Activated naive CD4-positive, alpha-beta T cell treated with anti-CD3 and anti-CD28 coated beads, Interleukin-2, amount 50 U/mL, for 24 hours (primary cell): ENCODE measurements around the gene CD207.
"Not testable (repeated sequence)": the region's sequence is repeated elsewhere in the genome, so short reads cannot be mapped to it uniquely, and the experiment has no call there.

Source experiments
- H3K27ac Mint-ChIP-seq: one replicate; pipeline ENCODE4 v1.8.0; 2021; ENCODE audit warnings: mild to moderate bottlenecking, mixed read lengths
- H3K27me3 Mint-ChIP-seq: one replicate; pipeline ENCODE4 v1.8.0; 2021; ENCODE audit warnings: mixed read lengths
- H3K36me3 Mint-ChIP-seq: one replicate; pipeline ENCODE4 v1.8.0; 2021; ENCODE audit warnings: mixed read lengths
- H3K4me1 Mint-ChIP-seq: one replicate; pipeline ENCODE4 v1.8.0; 2021; ENCODE audit warnings: mixed read lengths
- H3K4me3 Mint-ChIP-seq: one replicate; pipeline ENCODE4 v1.8.0; 2021; ENCODE audit warnings: mild to moderate bottlenecking, mixed read lengths
- H3K9me3 Mint-ChIP-seq: one replicate; pipeline ENCODE4 v1.8.0; 2021; ENCODE audit warnings: mixed read lengths

CD207 gene

GRCh38 chr2:70835643-70836042 is at the start of gene CD207:
Gene CD207 (minus strand): TSS chr2:70835816. CDS start chr2:70835776, 40 bp downstream.
- H3K36me3 Mint-ChIP-seq = no peaks in the 10 kb centered on the region
- no peaks in the 10 kb centered on the region for H3K4me1 Mint-ChIP-seq
- no peaks in the 10 kb centered on the region for H3K9me3 Mint-ChIP-seq
- no peaks in the 10 kb centered on the region for H3K27me3 Mint-ChIP-seq
- H3K4me3 Mint-ChIP-seq = no peak within 1 kb of the TSS
- no peak within 1 kb of the TSS for H3K27ac Mint-ChIP-seq

GRCh38 chr2:70878543-70878942 is 42.9 kb upstream of the CD207 start:
- H3K27ac Mint-ChIP-seq, H3K4me1 Mint-ChIP-seq, H3K36me3 Mint-ChIP-seq, H3K4me3 Mint-ChIP-seq, H3K9me3 Mint-ChIP-seq: not testable (repeated sequence)
- H3K27me3 Mint-ChIP-seq = peaks cover 82% of the 10 kb centered on the region

DNA sequence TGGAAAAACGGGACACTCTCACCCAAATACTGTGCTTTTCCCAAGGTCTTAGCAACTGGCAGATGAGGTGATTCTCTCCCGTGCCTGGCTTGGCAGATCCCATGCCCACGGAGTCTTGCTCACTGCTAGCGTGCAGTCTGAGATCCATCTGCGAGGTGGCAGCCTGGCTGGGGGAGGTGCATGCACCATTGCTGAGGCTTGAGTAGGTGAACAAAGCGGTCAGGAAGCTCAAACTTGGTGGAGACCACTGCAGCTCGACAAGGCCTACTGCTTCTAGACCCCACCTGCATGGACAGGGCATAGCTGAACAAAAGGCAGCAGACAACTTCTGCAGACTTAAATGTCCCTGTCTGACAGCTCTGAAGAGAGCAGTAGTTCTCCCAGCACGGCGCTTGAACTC is 40.5 kb upstream of the CD207 start:
- peaks cover 63% of the 10 kb centered on the region for H3K27me3 Mint-ChIP-seq
- H3K27ac Mint-ChIP-seq, H3K4me3 Mint-ChIP-seq, H3K9me3 Mint-ChIP-seq, H3K4me1 Mint-ChIP-seq, H3K36me3 Mint-ChIP-seq: not testable (repeated sequence)

DNA sequence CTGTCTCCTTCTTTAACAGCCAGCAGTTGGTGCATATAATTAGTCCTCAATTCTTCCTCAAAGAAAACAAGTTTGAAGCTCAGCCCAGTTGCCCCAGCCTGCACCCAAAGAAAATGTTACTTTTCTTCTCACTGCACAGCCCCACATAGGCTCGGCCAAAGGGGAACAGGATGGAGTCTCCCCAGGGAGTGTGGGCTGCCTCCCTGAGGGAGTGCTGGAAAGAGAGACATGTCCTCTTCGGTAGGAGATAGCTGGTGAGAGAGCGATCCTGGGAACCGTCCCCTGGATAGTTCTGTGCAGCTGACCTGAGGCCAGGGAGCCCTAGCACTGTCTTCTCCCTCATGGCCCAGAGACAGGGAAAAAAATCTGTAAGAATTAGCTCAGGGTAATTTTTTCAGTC is 37.9 kb upstream of the CD207 start:
- H3K4me1 Mint-ChIP-seq = peaks cover 5% of the 10 kb centered on the region
- peaks cover 38% of the 10 kb centered on the region for H3K27me3 Mint-ChIP-seq
- H3K9me3 Mint-ChIP-seq = no peaks in the 10 kb centered on the region
- H3K27ac Mint-ChIP-seq = no peak overlapping the region
- H3K4me3 Mint-ChIP-seq = no peak overlapping the region
- peaks cover 2% of the 10 kb centered on the region for H3K36me3 Mint-ChIP-seq

DNA sequence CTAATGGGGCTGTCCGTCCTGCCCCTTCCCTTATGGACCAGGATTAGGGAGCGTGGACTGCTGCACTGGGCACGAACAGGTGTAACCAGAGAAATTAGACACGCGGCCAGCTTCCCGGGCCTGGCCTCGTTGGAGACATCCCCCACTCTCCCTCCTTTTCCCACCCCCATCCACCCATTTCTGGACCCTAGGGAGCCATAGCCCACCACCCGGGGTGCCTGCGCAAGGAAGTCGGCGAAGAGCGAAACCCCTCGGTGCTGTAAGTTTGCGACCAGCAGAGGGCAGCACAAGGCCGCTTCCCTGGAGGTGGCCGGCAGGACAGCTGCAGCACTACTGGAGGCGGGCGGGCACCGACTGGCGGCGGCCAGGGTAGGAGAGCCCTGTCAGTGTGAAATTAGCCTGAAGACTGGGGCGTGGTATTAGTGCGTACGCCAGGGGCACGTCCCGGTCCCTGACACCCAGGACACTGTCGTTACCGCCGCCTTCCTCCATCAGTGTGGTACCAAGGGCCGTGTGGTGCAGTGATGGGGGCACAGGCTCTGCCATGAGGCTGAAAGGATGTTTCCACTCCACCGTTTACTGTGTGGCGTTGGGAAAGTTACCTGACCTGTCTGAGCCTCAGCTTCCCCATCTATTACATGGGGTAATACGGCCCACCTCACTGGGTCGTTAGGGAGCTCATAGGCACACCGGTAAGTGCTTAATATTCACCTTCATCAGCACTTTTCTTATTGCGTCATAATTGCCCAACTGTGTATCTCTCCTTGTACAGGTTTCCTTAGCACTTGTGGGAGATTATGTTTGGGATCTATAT is 36.0 kb upstream of the CD207 start:
- peaks cover 21% of the 10 kb centered on the region for H3K27me3 Mint-ChIP-seq
- no peaks in the 10 kb centered on the region for H3K9me3 Mint-ChIP-seq
- peak overlapping the region; percentile 55 for H3K4me3 Mint-ChIP-seq

GRCh38 chr2:70870790-70871189 is 35.2 kb upstream of the CD207 start:
- Mint-ChIP-seq H3K4me1 (peaks cover 5% of the 10 kb centered on the region), H3K36me3 (no peaks in the 10 kb centered on the region), H3K4me3 (no peak overlapping the region), H3K27ac (no peak overlapping the region), H3K27me3 (peaks cover 16% of the 10 kb centered on the region), H3K9me3 (no peaks in the 10 kb centered on the region)

More for the DNA sequence above, 36.0 kb upstream of the CD207 start:
- Mint-ChIP-seq H3K36me3 (no peaks in the 10 kb centered on the region), H3K27ac (no peak overlapping the region), H3K4me1 (peaks cover 5% of the 10 kb centered on the region)

GRCh38 chr2:70868970-70869369 is 33.4 kb upstream of the CD207 start:
- Mint-ChIP-seq H3K27ac (no peak overlapping the region), H3K36me3 (no peaks in the 10 kb centered on the region), H3K4me1 (peaks cover 5% of the 10 kb centered on the region), H3K4me3 (no peak overlapping the region), H3K9me3 (no peaks in the 10 kb centered on the region), H3K27me3 (peaks cover 4% of the 10 kb centered on the region)

- no peak overlapping the region for H3K27ac Mint-ChIP-seq
- H3K27me3 Mint-ChIP-seq = peaks cover 10% of the 10 kb centered on the region
- H3K4me1 Mint-ChIP-seq = peaks cover 5% of the 10 kb centered on the region
- H3K9me3 Mint-ChIP-seq = no peaks in the 10 kb centered on the region
- H3K4me3 Mint-ChIP-seq = no peak overlapping the region
- no peaks in the 10 kb centered on the region for H3K36me3 Mint-ChIP-seq
Measured at GRCh38 chr2:70861777-70862625, 26.4 kb upstream of the CD207 start.

- no peak overlapping the region for H3K4me3 Mint-ChIP-seq
- no peak overlapping the region for H3K27ac Mint-ChIP-seq
- no peaks in the 10 kb centered on the region for H3K9me3 Mint-ChIP-seq
- H3K27me3 Mint-ChIP-seq = no peaks in the 10 kb centered on the region
- H3K4me1 Mint-ChIP-seq = peaks cover 25% of the 10 kb centered on the region
- no peaks in the 10 kb centered on the region for H3K36me3 Mint-ChIP-seq
Measured at GRCh38 chr2:70855667-70856066, 20.1 kb upstream of the CD207 start.

DNA sequence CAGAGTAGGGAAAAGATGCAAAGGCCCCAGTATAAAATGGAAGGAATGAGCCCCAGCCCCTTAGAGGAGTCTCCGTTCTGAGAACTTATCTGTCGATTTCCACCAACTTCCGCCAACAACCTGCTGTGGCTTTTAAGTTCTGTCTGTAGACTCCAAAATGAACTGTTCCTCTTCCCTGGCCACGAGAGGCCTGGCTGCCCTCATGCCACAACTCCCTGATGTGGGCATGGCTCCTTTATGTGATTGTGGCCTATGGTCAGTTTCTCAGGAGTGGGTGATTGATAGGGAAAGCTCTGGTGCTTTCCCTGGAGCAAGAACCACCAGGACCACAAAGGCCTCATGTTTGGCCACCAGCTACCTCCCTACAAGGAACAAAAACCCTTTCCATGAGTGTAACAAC is 18.8 kb upstream of the CD207 start:
- Mint-ChIP-seq H3K27me3 (no peaks in the 10 kb centered on the region), H3K4me1 (peaks cover 33% of the 10 kb centered on the region), H3K27ac (no peak overlapping the region), H3K9me3 (no peaks in the 10 kb centered on the region), H3K4me3 (no peak overlapping the region), H3K36me3 (no peaks in the 10 kb centered on the region)

DNA sequence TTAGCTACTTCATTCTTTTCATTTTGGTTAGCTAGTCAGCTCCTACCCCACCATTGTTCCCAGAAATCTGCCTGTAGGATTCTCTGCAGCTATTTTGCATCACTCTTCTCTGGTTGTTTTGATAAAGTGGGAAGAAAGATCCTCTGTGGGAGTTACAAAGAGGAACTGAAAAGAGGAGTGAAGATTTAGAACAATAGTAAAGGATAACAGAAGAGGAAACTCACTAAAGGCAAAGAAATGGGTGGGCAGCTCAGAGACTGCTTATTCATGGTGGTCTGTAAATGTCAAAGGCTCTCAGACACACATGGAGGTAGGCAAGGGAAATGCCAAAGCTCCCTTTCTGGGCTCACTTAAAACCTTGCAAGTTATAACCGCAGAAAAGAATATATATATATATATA is 17.2 kb upstream of the CD207 start:
- H3K4me1 Mint-ChIP-seq = peaks cover 33% of the 10 kb centered on the region
- no peaks in the 10 kb centered on the region for H3K27me3 Mint-ChIP-seq
- H3K4me3 Mint-ChIP-seq = no peak overlapping the region
- H3K9me3 Mint-ChIP-seq = no peaks in the 10 kb centered on the region
- no peak overlapping the region for H3K27ac Mint-ChIP-seq
- H3K36me3 Mint-ChIP-seq = no peaks in the 10 kb centered on the region

DNA sequence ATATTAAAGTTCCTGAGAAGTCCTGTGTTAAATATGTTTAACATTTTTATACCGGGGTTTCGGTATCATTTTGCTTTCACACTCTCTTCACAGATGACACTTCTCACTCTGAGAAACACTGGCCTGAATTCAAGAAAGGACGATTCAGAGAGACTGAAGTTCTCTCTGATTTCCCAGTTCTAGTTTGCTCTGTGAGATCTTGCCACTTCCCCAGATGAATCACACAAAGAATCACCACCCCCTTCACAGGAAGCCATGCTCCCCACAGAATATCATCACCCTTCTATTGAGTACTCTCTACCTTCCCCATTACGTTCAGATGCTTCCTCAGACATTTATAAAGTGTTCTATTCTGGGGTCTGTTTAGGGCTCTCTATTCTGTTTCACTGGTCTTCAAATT is 16.1 kb upstream of the CD207 start:
- no peaks in the 10 kb centered on the region for H3K36me3 Mint-ChIP-seq
- H3K4me3 Mint-ChIP-seq = peak overlapping the region; percentile 77
- H3K9me3 Mint-ChIP-seq = no peaks in the 10 kb centered on the region
- peaks cover 33% of the 10 kb centered on the region for H3K4me1 Mint-ChIP-seq
- H3K27me3 Mint-ChIP-seq = no peaks in the 10 kb centered on the region
- peak overlapping the region; percentile 61 for H3K27ac Mint-ChIP-seq

- no peaks in the 10 kb centered on the region for H3K27me3 Mint-ChIP-seq
- H3K4me1 Mint-ChIP-seq = peaks cover 33% of the 10 kb centered on the region
- no peak overlapping the region for H3K27ac Mint-ChIP-seq
Measured at GRCh38 chr2:70850925-70851324, 15.3 kb upstream of the CD207 start.

GRCh38 chr2:70842401-70842800 is 6.8 kb upstream of the CD207 start:
- Mint-ChIP-seq H3K27ac (no peak overlapping the region), H3K27me3 (peaks cover 2% of the 10 kb centered on the region), H3K4me1 (no peaks in the 10 kb centered on the region), H3K4me3 (no peak overlapping the region), H3K36me3 (peaks cover 3% of the 10 kb centered on the region), H3K9me3 (no peaks in the 10 kb centered on the region)

More at GRCh38 chr2:70850925-70851324, 15.3 kb upstream of the CD207 start:
- Mint-ChIP-seq H3K36me3 (no peaks in the 10 kb centered on the region), H3K9me3 (no peaks in the 10 kb centered on the region), H3K4me3 (no peak overlapping the region)

- Mint-ChIP-seq H3K36me3 (peaks cover 3% of the 10 kb centered on the region), H3K4me1 (no peaks in the 10 kb centered on the region), H3K9me3 (no peaks in the 10 kb centered on the region), H3K4me3 (no peak overlapping the region), H3K27me3 (peaks cover 2% of the 10 kb centered on the region), H3K27ac (no peak overlapping the region)
Measured at GRCh38 chr2:70837980-70838925, 2.6 kb upstream of the CD207 start.
